AG10803 (cell line): ENCODE data around the gene DNAJA1.

Experiments used
- DNase-seq: peaks from one replicate; pipeline ENCODE4 v3.0.0; 2010; ENCODE audit warnings: low read depth
- H3K4me3 ChIP-seq: 2 replicates; pipeline ENCODE4 v1.5.1; 2011; ENCODE audit warnings: mild to moderate bottlenecking, low read length, control low read depth
- TF ChIP-seq, protein P1 (sequence below): conservative IDR thresholded peaks from 2 replicates; pipeline ENCODE4 v1.5.1; 2011; ENCODE audit warnings: mild to moderate bottlenecking, low read length, control low read depth, inconsistent platforms

DNAJA1 gene

DNA sequence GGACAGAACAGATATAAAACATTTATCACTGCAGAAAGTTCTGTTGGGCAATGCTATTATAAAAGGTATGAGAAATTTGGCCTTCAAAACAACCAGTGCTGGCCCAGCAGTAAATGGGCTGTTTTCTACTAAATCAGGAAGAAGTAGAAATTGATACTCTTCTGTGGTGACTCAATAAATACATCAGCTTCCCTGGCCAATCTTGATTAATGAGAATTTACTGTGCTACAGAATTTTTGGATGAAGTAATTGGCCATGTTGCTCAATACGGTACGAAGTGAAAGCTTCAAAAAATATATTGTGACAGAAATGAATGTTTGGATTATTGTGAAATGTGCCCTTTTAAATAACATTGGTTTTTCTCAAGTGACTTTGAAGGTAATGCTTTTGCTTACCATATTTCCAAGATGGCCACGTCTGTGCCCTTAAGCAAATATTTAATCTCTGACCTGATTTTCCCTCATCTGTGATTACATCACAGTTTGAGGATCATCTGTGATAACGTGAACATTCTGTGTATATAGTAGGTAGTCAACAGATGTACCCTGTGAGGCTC lies 4.2 kb downstream of the DNAJA1 start:
- H3K4me3 ChIP-seq: no peak overlapping the region
- TF ChIP-seq, protein P1, sequence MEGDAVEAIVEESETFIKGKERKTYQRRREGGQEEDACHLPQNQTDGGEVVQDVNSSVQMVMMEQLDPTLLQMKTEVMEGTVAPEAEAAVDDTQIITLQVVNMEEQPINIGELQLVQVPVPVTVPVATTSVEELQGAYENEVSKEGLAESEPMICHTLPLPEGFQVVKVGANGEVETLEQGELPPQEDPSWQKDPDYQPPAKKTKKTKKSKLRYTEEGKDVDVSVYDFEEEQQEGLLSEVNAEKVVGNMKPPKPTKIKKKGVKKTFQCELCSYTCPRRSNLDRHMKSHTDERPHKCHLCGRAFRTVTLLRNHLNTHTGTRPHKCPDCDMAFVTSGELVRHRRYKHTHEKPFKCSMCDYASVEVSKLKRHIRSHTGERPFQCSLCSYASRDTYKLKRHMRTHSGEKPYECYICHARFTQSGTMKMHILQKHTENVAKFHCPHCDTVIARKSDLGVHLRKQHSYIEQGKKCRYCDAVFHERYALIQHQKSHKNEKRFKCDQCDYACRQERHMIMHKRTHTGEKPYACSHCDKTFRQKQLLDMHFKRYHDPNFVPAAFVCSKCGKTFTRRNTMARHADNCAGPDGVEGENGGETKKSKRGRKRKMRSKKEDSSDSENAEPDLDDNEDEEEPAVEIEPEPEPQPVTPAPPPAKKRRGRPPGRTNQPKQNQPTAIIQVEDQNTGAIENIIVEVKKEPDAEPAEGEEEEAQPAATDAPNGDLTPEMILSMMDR: no peak
- DNase-seq: peak; percentile 77

DNA sequence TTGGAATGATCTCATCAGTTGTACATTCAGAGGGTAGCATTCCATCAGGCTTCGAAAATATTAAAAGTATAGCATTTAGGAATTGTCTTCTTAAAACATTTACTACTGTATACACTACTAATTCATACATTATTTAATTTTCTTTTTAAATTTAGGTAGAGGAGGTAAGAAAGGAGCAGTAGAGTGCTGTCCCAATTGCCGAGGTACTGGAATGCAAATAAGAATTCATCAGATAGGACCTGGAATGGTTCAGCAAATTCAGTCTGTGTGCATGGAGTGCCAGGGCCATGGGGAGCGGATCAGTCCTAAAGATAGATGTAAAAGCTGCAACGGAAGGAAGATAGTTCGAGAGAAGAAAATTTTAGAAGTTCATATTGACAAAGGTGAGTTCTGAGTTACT lies 5.2 kb downstream of the DNAJA1 start:
- H3K4me3 ChIP-seq: no peak overlapping the region
- no peak for DNase-seq
- TF ChIP-seq, protein P1: no peak

DNA sequence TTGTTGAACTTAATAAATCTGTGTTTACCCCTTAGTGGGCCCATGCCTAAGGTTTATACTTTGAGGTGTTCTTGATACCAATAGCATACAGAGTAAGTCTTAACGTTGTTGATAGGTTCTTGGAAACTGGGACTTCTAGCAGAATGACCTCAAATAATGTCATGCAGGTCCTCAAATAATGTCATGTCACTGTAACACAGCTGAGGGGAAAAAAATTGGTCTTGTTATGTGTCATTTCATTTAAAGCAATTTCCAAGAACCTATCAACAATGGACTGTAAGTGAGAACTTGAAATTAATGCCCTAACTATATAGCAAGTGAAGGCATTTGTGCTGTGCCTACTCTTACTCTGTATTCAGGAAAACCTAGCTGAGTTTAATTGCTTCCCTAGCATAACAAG lies 7.2 kb downstream of the DNAJA1 start:
- no peak overlapping the region for H3K4me3 ChIP-seq
- no peak for DNase-seq
- TF ChIP-seq, protein P1: no peak

DNA sequence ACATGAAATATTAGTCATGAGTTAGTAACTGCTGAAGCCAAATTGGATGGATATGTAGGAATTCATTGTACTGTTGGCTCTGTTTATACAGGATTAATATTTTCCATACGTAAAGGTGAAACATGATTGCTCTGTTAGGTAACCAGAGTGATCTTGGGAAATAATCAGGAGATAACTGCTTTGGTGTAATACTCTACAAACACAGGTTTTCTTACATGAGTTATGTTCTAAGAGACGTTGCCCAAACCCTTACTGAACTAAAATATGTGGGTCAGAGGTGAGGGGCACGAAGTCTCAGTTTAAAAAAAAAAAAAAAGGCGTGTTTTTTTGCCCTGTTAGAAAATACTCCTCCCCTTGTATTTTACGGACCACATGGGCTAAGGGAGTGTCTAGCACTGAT lies 7.8 kb downstream of the DNAJA1 start:
- no peak for DNase-seq
- no peak overlapping the region for H3K4me3 ChIP-seq
- TF ChIP-seq, protein P1: no peak

DNA sequence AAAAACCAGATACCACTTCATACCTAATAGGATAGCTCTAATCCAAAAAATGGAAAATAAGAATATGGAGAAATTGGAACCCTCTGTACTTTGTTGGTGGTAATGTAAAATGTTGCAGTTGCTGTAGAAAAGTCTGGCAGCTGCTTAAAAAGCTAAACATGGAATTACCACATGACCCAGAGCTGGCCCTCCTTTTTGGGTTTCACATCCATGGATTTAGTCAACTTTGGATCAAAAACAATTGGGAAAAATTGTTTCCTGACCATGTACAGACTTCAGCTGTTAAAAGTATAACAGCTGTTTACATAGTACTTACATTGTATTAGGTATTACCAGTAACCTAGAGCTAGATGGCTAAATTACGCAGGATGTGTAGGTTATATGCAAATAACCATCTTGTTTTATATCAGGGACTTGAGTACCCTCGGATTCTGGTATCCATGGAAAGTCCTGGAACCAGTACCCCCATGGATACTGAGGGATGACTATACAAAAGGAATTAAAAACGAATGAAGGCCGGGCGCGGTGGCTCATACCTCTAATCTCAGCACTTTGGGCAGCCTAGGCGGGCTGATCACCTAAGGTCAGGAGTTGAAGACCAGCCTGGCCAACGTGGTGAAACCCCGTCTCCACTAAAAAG lies 15.8 kb downstream of the DNAJA1 start:
- TF ChIP-seq, protein P1: no peak
- H3K4me3 ChIP-seq: no peak overlapping the region
- DNase-seq: no peak

DNA sequence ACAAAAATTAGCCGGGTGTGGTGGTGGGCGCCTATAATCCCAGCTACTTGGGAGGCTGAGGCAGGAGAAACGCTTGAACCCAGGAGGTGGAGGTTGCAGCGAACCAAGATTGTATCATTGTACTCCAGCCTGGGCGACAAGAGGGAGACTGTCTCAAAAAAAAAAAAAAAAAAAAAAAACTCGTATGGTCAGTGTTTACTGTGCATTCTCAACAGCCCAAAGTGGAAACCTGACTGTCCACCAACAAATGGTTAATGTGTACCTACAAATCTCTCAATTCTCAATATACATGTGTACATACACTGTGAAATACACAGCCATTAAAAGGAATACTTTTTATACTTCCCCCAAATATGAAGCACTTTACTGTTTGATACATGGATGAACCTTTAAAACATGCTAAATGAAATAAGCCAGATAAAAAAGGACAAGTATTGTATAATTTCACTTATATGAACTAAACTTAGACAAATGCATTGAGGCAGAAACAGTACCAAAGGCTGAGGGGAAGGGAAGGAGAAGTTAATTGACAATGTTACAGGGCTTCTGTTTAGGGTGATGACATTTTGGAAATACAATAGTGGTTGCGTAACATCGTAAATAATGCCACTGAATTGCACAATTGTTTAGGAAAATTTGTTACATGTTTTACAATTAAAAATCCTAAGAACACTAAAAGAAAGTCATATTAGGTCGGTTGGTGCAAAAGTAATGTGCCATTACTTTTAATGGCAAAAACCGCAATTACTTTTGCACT lies 16.5 kb downstream of the DNAJA1 start:
- no peak overlapping the region for H3K4me3 ChIP-seq
- TF ChIP-seq, protein P1: no peak
- peak; percentile 53 for DNase-seq

DNA sequence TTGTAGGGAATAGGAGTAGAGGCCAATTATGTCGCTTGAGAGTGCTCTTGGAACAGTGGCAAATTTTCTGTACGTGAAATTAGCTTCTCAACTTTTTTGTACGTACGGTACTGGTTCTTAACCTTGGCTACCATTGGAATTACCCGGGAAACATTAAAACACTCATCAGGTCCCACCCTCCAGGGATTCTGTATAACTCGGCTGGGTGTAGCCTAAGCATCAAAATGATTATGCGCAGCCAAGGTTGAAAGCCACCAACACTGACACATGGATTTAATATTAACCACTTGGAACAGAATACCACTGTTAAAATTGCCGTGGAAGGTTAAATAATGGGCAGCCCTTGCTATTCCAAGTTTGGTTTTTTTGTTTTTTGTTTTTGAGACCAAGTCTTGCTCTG lies 17.4 kb downstream of the DNAJA1 start:
- H3K4me3 ChIP-seq: no peak overlapping the region
- TF ChIP-seq, protein P1: no peak
- peak; percentile 36 for DNase-seq
